ENCODE data around the gene SMC1B.
"Not testable (repeated sequence)": the region's sequence is repeated elsewhere in the genome, so short reads cannot be mapped to it uniquely, and the experiment has no call there.

The SMC1B gene

DNA sequence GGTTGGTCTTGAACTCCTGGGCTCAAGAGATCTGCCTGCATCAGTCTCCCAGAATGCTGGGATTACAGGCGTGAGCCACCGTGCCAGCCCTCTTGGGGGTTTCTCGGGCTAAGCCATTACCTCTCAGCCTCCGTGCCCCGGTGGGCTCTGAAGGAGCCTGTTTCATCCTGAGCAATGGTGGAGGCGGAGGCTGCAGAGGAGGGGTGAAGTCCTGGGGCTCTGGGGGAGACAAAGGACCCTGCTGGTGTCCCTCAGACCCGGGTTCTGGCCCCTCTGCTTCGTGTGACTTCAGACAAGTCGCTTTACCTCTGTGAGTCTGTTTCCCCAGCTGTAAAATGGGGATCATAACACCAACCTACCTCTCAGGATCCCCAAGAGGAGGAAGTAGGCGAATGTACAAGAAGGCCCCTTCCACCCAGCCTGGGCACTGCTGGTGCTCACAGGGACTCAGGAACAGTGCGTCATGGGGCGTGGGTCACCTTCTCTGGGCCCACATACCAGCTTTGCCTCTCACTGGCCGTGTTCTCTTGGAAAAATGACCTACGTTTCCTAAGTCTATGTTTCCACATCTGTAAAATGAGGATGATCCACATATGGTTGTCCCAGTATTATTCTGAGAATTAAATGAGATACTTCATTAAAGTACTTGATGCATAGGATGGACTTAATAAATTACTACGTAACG, 36.8 kb upstream of the SMC1B start:
- Mint-ChIP-seq H3K27ac (no peak overlapping the region), H3K9me3 (no peaks in the 10 kb centered on the region), H3K4me1 (ENCODE audit: low read depth) (no peaks in the 10 kb centered on the region), H3K4me3 (no peak overlapping the region), H3K36me3 (ENCODE audit: low read depth) (no peaks in the 10 kb centered on the region), H3K27me3 (peaks cover 20% of the 10 kb centered on the region)
- intact Hi-C loops (cut with micrococcal nuclease) = no loop called here

DNA sequence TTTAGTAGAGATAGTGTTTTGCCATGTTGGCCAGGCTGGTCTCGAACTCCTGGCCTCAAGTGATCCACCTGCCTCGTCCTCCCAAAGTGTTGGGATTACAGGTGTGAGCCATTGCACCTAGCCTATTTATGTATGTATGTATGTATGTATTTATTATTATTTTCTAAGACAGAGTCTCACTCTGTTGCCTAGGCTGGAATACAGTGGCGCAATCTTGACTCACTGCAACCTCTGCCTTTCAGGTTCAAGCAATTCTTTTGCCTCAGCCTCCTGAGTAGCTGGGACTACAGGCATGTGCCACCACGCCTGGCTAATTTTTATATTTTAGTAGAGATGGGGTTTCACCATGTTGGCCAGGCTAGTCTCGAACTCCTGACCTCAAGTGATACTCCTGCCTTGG, 36.0 kb upstream of the SMC1B start:
- H3K27me3 Mint-ChIP-seq = peaks cover 17% of the 10 kb centered on the region
- intact Hi-C loops (cut with micrococcal nuclease); H3K27ac Mint-ChIP-seq; H3K4me3 Mint-ChIP-seq; H3K36me3 Mint-ChIP-seq (ENCODE audit: low read depth); H3K4me1 Mint-ChIP-seq (ENCODE audit: low read depth); H3K9me3 Mint-ChIP-seq: not testable (repeated sequence)

GRCh38 chr22:45448431-45448830, 35.0 kb upstream of the SMC1B start:
- intact Hi-C loops (cut with micrococcal nuclease) = no loop called here
- no peak overlapping the region for H3K27ac Mint-ChIP-seq

GRCh38 chr22:45447596-45447995, 34.2 kb upstream of the SMC1B start:
- intact Hi-C loops (cut with micrococcal nuclease); H3K9me3 Mint-ChIP-seq; H3K27ac Mint-ChIP-seq; H3K36me3 Mint-ChIP-seq (ENCODE audit: low read depth); H3K4me3 Mint-ChIP-seq; H3K4me1 Mint-ChIP-seq (ENCODE audit: low read depth); H3K27me3 Mint-ChIP-seq: not testable (repeated sequence)

More at GRCh38 chr22:45448431-45448830, 35.0 kb upstream of the SMC1B start:
- no peaks in the 10 kb centered on the region for H3K36me3 Mint-ChIP-seq (ENCODE audit: low read depth)
- H3K4me1 Mint-ChIP-seq (ENCODE audit: low read depth) = no peaks in the 10 kb centered on the region
- no peak overlapping the region for H3K4me3 Mint-ChIP-seq
- H3K27me3 Mint-ChIP-seq = peaks cover 12% of the 10 kb centered on the region
- no peaks in the 10 kb centered on the region for H3K9me3 Mint-ChIP-seq

DNA sequence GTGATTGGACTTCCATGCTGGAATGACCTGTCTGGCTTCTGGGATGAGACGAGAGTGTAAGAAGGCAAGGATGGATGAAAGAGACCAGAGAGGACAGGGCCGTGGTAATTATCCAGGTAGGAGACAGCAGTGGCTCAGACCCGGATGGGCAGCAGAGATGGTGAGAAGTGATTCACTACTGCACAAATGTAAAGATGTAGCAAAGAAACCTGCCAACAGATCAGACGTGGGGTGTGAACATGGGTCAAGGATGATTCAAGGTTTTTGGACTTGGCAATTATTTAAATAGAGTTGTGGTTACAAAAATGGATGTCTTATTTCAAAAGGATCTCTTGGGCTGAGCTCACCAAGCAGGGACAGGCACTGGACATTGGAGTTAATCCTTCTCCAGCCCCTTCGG, 32.8 kb upstream of the SMC1B start:
- Mint-ChIP-seq H3K4me3 (no peak overlapping the region), H3K27me3 (peaks cover 15% of the 10 kb centered on the region), H3K4me1 (ENCODE audit: low read depth) (peaks cover 2% of the 10 kb centered on the region), H3K27ac (no peak overlapping the region), H3K36me3 (ENCODE audit: low read depth) (no peaks in the 10 kb centered on the region), H3K9me3 (no peaks in the 10 kb centered on the region)
- intact Hi-C loops (cut with micrococcal nuclease) = no loop called here

DNA sequence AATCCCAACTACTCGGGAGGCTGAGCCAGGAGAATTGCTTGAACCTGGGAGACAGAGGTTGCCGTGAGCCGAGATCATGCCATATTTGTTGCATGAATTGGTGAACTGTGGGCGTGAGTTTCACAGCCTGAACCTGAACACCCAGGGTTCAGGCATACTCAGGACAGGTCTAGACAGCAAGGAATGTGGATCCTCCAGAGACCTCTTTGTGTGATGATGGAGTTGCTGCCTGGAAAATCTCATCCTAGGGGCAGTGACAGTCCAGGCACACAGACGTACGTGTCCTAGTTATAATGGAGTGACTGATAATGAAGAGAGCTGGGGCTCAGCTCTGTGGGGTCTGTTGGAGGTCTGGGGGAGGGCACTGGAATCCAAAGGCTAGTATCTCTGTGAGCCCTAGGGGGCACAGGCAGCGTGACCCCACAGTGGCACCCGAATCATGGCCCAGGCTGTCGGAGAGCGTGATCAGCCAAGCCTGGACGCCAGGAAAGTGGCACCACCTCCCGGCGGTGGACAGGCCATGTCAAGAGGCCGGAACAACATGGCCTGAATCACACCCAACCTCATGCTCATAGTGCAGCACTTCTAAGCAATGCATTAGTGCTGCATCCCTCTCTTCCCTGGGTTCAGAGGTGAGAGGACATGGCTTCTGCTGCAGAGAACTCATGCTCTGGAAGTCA, 31.8 kb upstream of the SMC1B start:
- intact Hi-C loops (cut with micrococcal nuclease) = no loop called here
- peaks cover 9% of the 10 kb centered on the region for H3K4me1 Mint-ChIP-seq (ENCODE audit: low read depth)
- H3K36me3 Mint-ChIP-seq (ENCODE audit: low read depth) = no peaks in the 10 kb centered on the region
- peaks cover 25% of the 10 kb centered on the region for H3K27me3 Mint-ChIP-seq
- H3K4me3 Mint-ChIP-seq = no peak overlapping the region
- H3K9me3 Mint-ChIP-seq = no peaks in the 10 kb centered on the region
- H3K27ac Mint-ChIP-seq = no peak overlapping the region

DNA sequence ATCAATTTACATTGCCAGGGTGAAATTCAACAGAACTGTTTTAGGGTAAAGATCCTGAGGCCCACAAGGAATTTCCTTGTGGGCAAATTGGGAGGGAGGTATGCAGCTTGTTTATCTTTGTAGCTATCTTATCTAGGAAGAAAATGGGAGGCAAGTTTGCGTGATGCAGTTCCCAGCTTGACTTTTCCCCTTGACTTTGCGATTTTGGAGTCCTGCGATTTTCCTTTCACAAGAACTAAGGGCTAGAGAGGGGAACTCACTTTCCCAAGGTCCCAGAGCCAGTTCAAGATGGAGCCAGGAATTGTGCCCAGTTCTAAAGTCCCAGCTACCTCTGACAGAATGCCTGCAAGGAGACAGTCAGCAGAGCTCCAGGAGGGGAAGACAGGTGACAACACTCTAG, 30.8 kb upstream of the SMC1B start:
- intact Hi-C loops (cut with micrococcal nuclease) = loop anchor here (5.0 kb wide), 1 partner anchor 108 kb away; no protein-coding TSS in a partner anchor
- H3K4me3 Mint-ChIP-seq = no peak overlapping the region
- H3K36me3 Mint-ChIP-seq (ENCODE audit: low read depth) = no peaks in the 10 kb centered on the region
- H3K27me3 Mint-ChIP-seq = peaks cover 30% of the 10 kb centered on the region
- no peaks in the 10 kb centered on the region for H3K9me3 Mint-ChIP-seq
- peaks cover 9% of the 10 kb centered on the region for H3K4me1 Mint-ChIP-seq (ENCODE audit: low read depth)
- no peak overlapping the region for H3K27ac Mint-ChIP-seq

GRCh38 chr22:45442116-45442515, 28.7 kb upstream of the SMC1B start:
- Mint-ChIP-seq H3K4me1 (ENCODE audit: low read depth) (peaks cover 9% of the 10 kb centered on the region), H3K9me3 (no peaks in the 10 kb centered on the region), H3K36me3 (ENCODE audit: low read depth) (no peaks in the 10 kb centered on the region), H3K27me3 (peaks cover 30% of the 10 kb centered on the region), H3K27ac (no peak overlapping the region), H3K4me3 (no peak overlapping the region)
- intact Hi-C loops (cut with micrococcal nuclease) = loop anchor here (5.0 kb wide), 1 partner anchor 110 kb away; no protein-coding TSS in a partner anchor

DNA sequence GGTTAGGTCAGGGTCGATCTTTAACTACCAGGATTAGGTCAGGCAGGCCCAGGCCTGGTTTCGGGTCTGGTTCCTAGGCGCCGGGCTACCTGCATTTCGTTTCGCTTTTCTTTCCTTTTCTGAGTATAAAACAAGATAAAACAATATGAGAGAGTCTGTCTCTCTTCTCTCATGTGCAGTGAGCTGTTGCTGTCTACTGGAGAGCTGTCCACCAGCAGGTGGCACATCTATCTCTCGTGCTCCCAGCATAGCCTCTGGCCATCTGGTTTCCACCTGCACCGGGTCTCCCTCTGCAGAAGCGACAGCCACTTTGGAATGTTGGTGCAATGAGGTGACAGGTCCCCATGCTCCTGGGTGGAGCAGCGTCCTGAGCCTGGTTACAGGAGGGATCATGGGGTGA, 27.7 kb upstream of the SMC1B start:
- Mint-ChIP-seq H3K27ac (no peak overlapping the region), H3K4me3 (no peak overlapping the region)
- intact Hi-C loops (cut with micrococcal nuclease) = loop anchor here (5.0 kb wide), 1 partner anchor 111 kb away; no protein-coding TSS in a partner anchor

GRCh38 chr22:45440688-45441087, 27.3 kb upstream of the SMC1B start:
- H3K36me3 Mint-ChIP-seq (ENCODE audit: low read depth); H3K9me3 Mint-ChIP-seq; H3K27ac Mint-ChIP-seq; H3K4me3 Mint-ChIP-seq: not testable (repeated sequence)
- Mint-ChIP-seq H3K4me1 (ENCODE audit: low read depth) (peaks cover 10% of the 10 kb centered on the region), H3K27me3 (peaks cover 30% of the 10 kb centered on the region)
- intact Hi-C loops (cut with micrococcal nuclease) = loop anchor here (5.0 kb wide), 1 partner anchor 112 kb away; no protein-coding TSS in a partner anchor

More for the DNA sequence above, 27.7 kb upstream of the SMC1B start:
- Mint-ChIP-seq H3K4me1 (ENCODE audit: low read depth) (peaks cover 9% of the 10 kb centered on the region), H3K9me3 (no peaks in the 10 kb centered on the region), H3K36me3 (ENCODE audit: low read depth) (no peaks in the 10 kb centered on the region), H3K27me3 (peaks cover 30% of the 10 kb centered on the region)

DNA sequence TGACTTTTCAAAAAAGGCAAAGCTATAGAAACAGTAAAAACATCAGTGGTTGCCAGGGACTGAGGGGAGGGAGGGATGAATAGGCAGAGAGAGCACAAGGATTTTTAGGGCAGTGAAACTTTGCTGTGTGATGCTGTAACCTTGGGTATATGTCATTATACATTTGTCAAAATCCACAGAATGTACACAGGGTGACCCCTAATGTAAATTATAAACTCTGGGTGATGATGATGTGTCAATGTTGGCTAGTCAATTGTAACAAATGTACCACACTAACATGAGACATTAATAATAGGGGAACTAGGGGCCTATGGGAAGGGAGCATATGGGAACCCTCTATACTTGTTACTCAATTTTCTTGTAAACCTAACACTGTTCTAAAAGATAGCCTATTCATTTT, 24.9 kb upstream of the SMC1B start:
- Mint-ChIP-seq H3K4me1 (ENCODE audit: low read depth) (peaks cover 30% of the 10 kb centered on the region), H3K9me3 (no peaks in the 10 kb centered on the region), H3K27me3 (peaks cover 30% of the 10 kb centered on the region), H3K36me3 (ENCODE audit: low read depth) (no peaks in the 10 kb centered on the region), H3K4me3 (no peak overlapping the region), H3K27ac (no peak overlapping the region)
- intact Hi-C loops (cut with micrococcal nuclease) = loop anchor here (10.0 kb wide), 1 partner anchor 124 kb away; no protein-coding TSS in a partner anchor

DNA sequence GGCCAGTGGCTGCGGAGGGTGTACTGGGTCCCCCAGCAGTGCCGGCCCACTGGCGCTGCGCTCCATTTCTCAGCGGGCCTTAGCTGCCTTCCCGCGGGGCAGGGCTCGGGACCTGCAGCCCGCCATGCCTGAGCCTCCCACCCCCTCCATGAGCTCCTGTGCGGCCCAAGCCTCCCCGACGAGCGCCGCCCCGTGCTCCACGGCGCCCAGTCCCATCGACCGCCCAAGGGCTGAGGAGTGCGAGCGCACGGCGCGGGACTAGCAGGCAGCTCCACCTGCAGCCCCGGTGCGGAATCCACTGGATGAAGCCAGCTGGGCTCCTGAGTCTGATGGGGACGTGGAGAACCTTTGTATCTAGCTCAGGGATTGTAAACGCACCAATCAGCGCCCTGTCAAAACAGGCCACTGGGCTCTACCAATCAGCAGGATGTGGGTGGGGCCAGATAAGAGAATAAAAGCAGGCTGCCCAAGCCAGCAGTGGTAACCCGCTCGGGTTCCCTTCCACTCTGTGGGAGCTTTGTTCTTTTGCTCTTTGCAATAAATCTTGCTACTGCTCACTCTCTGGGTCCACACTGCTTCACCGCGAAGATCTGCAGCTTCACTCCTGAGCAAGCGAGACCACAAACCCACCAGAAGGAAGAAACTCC, 23.6 kb upstream of the SMC1B start:
- not testable (repeated sequence) for H3K27ac Mint-ChIP-seq; H3K36me3 Mint-ChIP-seq (ENCODE audit: low read depth); H3K4me3 Mint-ChIP-seq; H3K9me3 Mint-ChIP-seq
- intact Hi-C loops (cut with micrococcal nuclease) = loop anchor here (10.0 kb wide), 1 partner anchor 122 kb away; no protein-coding TSS in a partner anchor
- H3K4me1 Mint-ChIP-seq (ENCODE audit: low read depth) = peaks cover 35% of the 10 kb centered on the region
- H3K27me3 Mint-ChIP-seq = peaks cover 23% of the 10 kb centered on the region

GRCh38 chr22:45435544-45436139, 22.2 kb upstream of the SMC1B start:
- peaks cover 41% of the 10 kb centered on the region for H3K4me1 Mint-ChIP-seq (ENCODE audit: low read depth)
- H3K27ac Mint-ChIP-seq = peak overlapping the region; percentile 47
- H3K27me3 Mint-ChIP-seq = peaks cover 11% of the 10 kb centered on the region
- no peak overlapping the region for H3K4me3 Mint-ChIP-seq
- intact Hi-C loops (cut with micrococcal nuclease) = loop anchor here (1.0 to 10.0 kb wide), 3 partner anchors 22 to 167 kb away; partner anchors contain the start of genes RIBC2 and SMC1B
- H3K36me3 Mint-ChIP-seq (ENCODE audit: low read depth) = no peaks in the 10 kb centered on the region
- no peaks in the 10 kb centered on the region for H3K9me3 Mint-ChIP-seq

- Mint-ChIP-seq H3K9me3 (no peaks in the 10 kb centered on the region), H3K27me3 (peaks cover 6% of the 10 kb centered on the region), H3K4me3 (peak overlapping the region; percentile 14), H3K27ac (peak overlapping the region; percentile 47), H3K36me3 (ENCODE audit: low read depth) (no peaks in the 10 kb centered on the region), H3K4me1 (ENCODE audit: low read depth) (peaks cover 46% of the 10 kb centered on the region)
- intact Hi-C loops (cut with micrococcal nuclease) = loop anchor here (1.0 to 10.0 kb wide), 3 partner anchors 22 to 166 kb away; partner anchors contain the start of genes RIBC2 and SMC1B
These were observed 21.6 kb upstream of the SMC1B start for GRCh38 chr22:45434981-45435380.

All from dendritic cell treated with granulocyte-macrophage colony-stimulating factor and Interleukin-4, amounts not matched to agents 40 ng/mL and 50 ng/mL, for 4 days (primary cell).